Measurements from ENCODE around the gene NDUFS2. TPM values are rescaled to one million over a fixed set of nuclear protein-coding genes. Genes with fewer than 3 reads are reported as not detected.

Gene NDUFS2
- total and polyA plus RNA-seq, 8 donors, result 9.9 to 165 (median 82.7) TPM

- intact Hi-C loops (cut with DNase I; ENCODE audit: low total_unique reads), result no loop called here
- Histone ChIP-seq H3K36me3 (peaks cover 40 to 84% (median 75%) of the 10 kb centered on the region in 4 donors), H3K27ac (peak overlapping the region in 4 of 5 donors; percentile 42 to 71 (median 62)), H3K4me3 (no peak overlapping the region), H3K4me1 (peaks cover 24 to 61% (median 49%) of the 10 kb centered on the region in 4 donors), H3K9me3 (no peaks in the 10 kb centered on the region), H3K27me3 (no peaks in the 10 kb centered on the region)
- 82 to 85% (median 83%) methylated on average over 11 to 12 of the region's 12 CpGs for WGBS, 5 donors
- no peak for TF ChIP-seq EP300 (IDR thresholded peaks at IDR 0.05)
- TF ChIP-seq POLR2AphosphoS5 (IDR thresholded peaks at IDR 0.05), result no peak
- no peak for TF ChIP-seq POLR2A (IDR thresholded peaks at IDR 0.05)
- TF ChIP-seq, protein P1, sequence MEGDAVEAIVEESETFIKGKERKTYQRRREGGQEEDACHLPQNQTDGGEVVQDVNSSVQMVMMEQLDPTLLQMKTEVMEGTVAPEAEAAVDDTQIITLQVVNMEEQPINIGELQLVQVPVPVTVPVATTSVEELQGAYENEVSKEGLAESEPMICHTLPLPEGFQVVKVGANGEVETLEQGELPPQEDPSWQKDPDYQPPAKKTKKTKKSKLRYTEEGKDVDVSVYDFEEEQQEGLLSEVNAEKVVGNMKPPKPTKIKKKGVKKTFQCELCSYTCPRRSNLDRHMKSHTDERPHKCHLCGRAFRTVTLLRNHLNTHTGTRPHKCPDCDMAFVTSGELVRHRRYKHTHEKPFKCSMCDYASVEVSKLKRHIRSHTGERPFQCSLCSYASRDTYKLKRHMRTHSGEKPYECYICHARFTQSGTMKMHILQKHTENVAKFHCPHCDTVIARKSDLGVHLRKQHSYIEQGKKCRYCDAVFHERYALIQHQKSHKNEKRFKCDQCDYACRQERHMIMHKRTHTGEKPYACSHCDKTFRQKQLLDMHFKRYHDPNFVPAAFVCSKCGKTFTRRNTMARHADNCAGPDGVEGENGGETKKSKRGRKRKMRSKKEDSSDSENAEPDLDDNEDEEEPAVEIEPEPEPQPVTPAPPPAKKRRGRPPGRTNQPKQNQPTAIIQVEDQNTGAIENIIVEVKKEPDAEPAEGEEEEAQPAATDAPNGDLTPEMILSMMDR (IDR thresholded peaks at IDR 0.05), result no peak
- no peak for DNase-seq
Measured at GRCh38 chr1:161171696-161172095, 30.5 kb upstream of the NDUFS2 start.

GRCh38 chr1:161172349-161172748 is 29.8 kb upstream of the NDUFS2 start:
- H3K4me3 ChIP-seq, result no peak overlapping the region
- peaks cover 20 to 57% (median 43%) of the 10 kb centered on the region in 4 donors for H3K4me1 ChIP-seq
- H3K27ac ChIP-seq, result peak overlapping the region in 4 of 5 donors; percentile 42 to 71 (median 62)
- no peaks in the 10 kb centered on the region for H3K27me3 ChIP-seq
- H3K9me3 ChIP-seq, result no peaks in the 10 kb centered on the region
- WGBS, 5 donors, result 26 to 55% (median 40%) methylated on average over 1 of the region's 1 CpG
- no peak for TF ChIP-seq POLR2A (IDR thresholded peaks at IDR 0.05)
- TF ChIP-seq EP300 (IDR thresholded peaks at IDR 0.05), result no peak
- TF ChIP-seq, protein P1 (IDR thresholded peaks at IDR 0.05), result no peak
- no peak for TF ChIP-seq POLR2AphosphoS5 (IDR thresholded peaks at IDR 0.05)
- peaks cover 40 to 84% (median 75%) of the 10 kb centered on the region in 4 donors for H3K36me3 ChIP-seq
- DNase-seq, result peak in 1 of 2 donors; percentile 65
- intact Hi-C loops (cut with DNase I; ENCODE audit: low total_unique reads), result no loop called here

DNA sequence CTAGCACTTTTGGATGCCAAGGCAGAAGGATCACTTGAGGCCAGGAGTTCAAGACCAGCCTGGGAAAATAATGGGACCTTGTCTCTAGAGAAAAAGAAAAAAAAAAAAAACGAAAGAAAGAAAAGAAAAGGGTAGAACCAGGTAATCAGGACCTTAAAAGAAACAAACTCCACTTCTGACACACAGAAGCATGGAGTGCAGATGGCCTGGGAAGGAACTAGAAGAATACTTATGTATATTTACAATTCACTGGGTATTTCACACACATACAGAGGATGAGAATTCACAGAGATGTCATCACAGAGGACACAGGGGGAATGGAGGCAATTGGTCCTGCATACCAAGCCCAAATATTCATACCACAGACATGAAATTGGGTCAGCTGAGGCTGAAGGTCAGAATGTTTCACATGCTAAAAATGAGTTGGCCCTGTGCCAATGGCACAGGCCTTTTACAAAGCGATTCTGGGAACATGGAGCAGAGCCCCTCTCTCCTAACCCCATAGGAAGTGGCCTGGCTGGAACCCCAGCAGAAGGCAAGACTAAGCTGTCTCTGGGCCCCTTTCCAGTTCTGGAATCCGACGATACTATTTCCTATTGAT is 29.3 kb upstream of the NDUFS2 start:
- no peak overlapping the region for H3K4me3 ChIP-seq
- H3K27ac ChIP-seq, result peak overlapping the region in 4 of 5 donors; percentile 42 to 71 (median 62)
- H3K4me1 ChIP-seq, result peaks cover 24 to 56% (median 42%) of the 10 kb centered on the region in 4 donors
- no peaks in the 10 kb centered on the region for H3K9me3 ChIP-seq
- intact Hi-C loops (cut with DNase I; ENCODE audit: low total_unique reads), result no loop called here
- no peaks in the 10 kb centered on the region for H3K27me3 ChIP-seq
- TF ChIP-seq POLR2A (IDR thresholded peaks at IDR 0.05) (no peak), POLR2AphosphoS5 (IDR thresholded peaks at IDR 0.05) (peak in 2 of 3 donors; percentile 24 to 68), EP300 (IDR thresholded peaks at IDR 0.05) (no peak)
- TF ChIP-seq, protein P1 (IDR thresholded peaks at IDR 0.05), result no peak
- H3K36me3 ChIP-seq, result peaks cover 40 to 81% (median 75%) of the 10 kb centered on the region in 4 donors
- peak in 1 of 2 donors; percentile 64 for DNase-seq
- WGBS, 5 donors, result 33 to 53% (median 46%) methylated on average over 4 of the region's 4 CpGs

GRCh38 chr1:161173711-161174110 is 28.5 kb upstream of the NDUFS2 start:
- peak overlapping the region in 4 of 5 donors; percentile 22 to 70 (median 46) for H3K27ac ChIP-seq
- no peak for TF ChIP-seq POLR2AphosphoS5 (IDR thresholded peaks at IDR 0.05)
- TF ChIP-seq POLR2A (IDR thresholded peaks at IDR 0.05), result no peak
- TF ChIP-seq, protein P1 (IDR thresholded peaks at IDR 0.05), result no peak
- no peak for TF ChIP-seq EP300 (IDR thresholded peaks at IDR 0.05)
- peaks cover 30 to 55% (median 44%) of the 10 kb centered on the region in 4 donors for H3K4me1 ChIP-seq
- intact Hi-C loops (cut with DNase I; ENCODE audit: low total_unique reads), result no loop called here
- 92 to 96% (median 94%) methylated on average over 11 of the region's 11 CpGs for WGBS, 5 donors
- no peak for DNase-seq
- peaks cover 40 to 73% (median 73%) of the 10 kb centered on the region in 4 donors for H3K36me3 ChIP-seq
- no peaks in the 10 kb centered on the region for H3K9me3 ChIP-seq
- no peak overlapping the region for H3K4me3 ChIP-seq
- no peaks in the 10 kb centered on the region for H3K27me3 ChIP-seq

All from stomach (tissue), 9 donors.